B cell (primary cell): Measurements from ENCODE around the gene GLG1. TPM values are rescaled to one million over a fixed set of nuclear protein-coding genes. Genes with fewer than 3 reads are reported as not detected.

ENCODE experiments used
- ATAC-seq: fragments of 200-7000 bp; cut with Tn5 transposase; one replicate; pipeline ENCODE4 v1.10.0; 2021; ENCODE audit warnings: low read depth, mild to moderate bottlenecking, moderate number of reproducible peaks, moderate library complexity
- CTCF ChIA-PET: fragments of 350-600 bp; sonication (Branson Sonifier 250); formaldehyde crosslinking; loops from one replicate; lab custom pipeline; 2021; ENCODE audit warnings: antibody characterized with exemption, inconsistent platforms; lab: Charles Lee
- POLR2A ChIA-PET: fragments of 350-600 bp; sonication (Branson Sonifier 250); formaldehyde crosslinking; loops from one replicate; lab custom pipeline; 2021; ENCODE audit warnings: antibody characterized with exemption; lab: Charles Lee
- DNase-seq: peaks from one replicate; pipeline ENCODE4 v3.0.0; 2013
- H2AFZ ChIP-seq: 2 replicates; pipeline ENCODE4 v1.6.1; 2012; ENCODE audit warnings: mild to moderate bottlenecking, low read depth, low read length; ENCODE audit not compliant: insufficient read depth, poor library complexity, severe bottlenecking
- H3K27ac ChIP-seq, 2 donors: 1 replicate in 1 of 2; 2 replicates in 1 of 2; pipeline ENCODE4 v1.5.1; 2012 to 2013; ENCODE audit warnings: low read length in 2 of 2, mild to moderate bottlenecking in 2 of 2, moderate library complexity in 1 of 2
- H3K27me3 ChIP-seq, 4 experiments: fragments of 200-600 bp in 1 of 4; sonication (generic) in 1 of 4; replicated peaks in 1 of 4; 1 replicate in 2 of 4; 2 replicates in 2 of 4; pipeline versions ENCODE4 v1.6.1 to v1.7.0; 2013 to 2016; ENCODE audit warnings: low read length in 3 of 4, mild to moderate bottlenecking in 2 of 4, mixed read lengths in 1 of 4, moderate library complexity in 1 of 4; ENCODE audit not compliant: insufficient read depth in 4 of 4, control insufficient read depth in 3 of 4; ENCODE audit errors: control extremely low read depth in 1 of 4
- H3K36me3 ChIP-seq, 2 experiments: replicated peaks in 1 of 2; 1 replicate in 1 of 2; 2 replicates in 1 of 2; pipeline versions ENCODE4 v1.6.1 to v1.7.1; 2013; ENCODE audit warnings: low read length in 1 of 2; ENCODE audit not compliant: insufficient read depth in 2 of 2, control insufficient read depth in 1 of 2; ENCODE audit errors: control extremely low read depth in 1 of 2, extremely low read depth in 1 of 2
- H3K4me1 ChIP-seq, 2 donors: fragments of 200-600 bp in 1 of 2; sonication (generic) in 1 of 2; 1 replicate in 1 of 2; 2 replicates in 1 of 2; pipeline versions ENCODE4 v1.5.1 to v1.6.1; 2013 to 2017; ENCODE audit warnings: low read length in 2 of 2; ENCODE audit not compliant: control insufficient read depth in 2 of 2, insufficient read depth in 2 of 2
- H3K4me2 ChIP-seq: replicated peaks from 2 replicates; pipeline ENCODE3; 2012; ENCODE audit warnings: mild to moderate bottlenecking, low read depth, low read length; ENCODE audit not compliant: poor library complexity, severe bottlenecking
- H3K4me3 ChIP-seq, 5 experiments: fragments of 200-600 bp in 1 of 5; sonication (generic) in 1 of 5; 1 replicate in 3 of 5; 2 replicates in 2 of 5; pipeline versions ENCODE4 v1.5.1 to v1.7.0; 2011 to 2016; ENCODE audit warnings: low read length in 4 of 5, mild to moderate bottlenecking in 4 of 5, low read depth in 2 of 5, control low read depth in 1 of 5, moderate library complexity in 1 of 5; ENCODE audit not compliant: insufficient read depth in 1 of 5; ENCODE audit errors: control extremely low read depth in 1 of 5, extremely low read depth in 1 of 5
- H3K79me2 ChIP-seq: fragments of 200-600 bp; sonication (generic); one replicate; pipeline ENCODE4 v1.6.0; 2016; ENCODE audit warnings: low read length; ENCODE audit not compliant: control insufficient read depth, insufficient read depth
- H3K9ac ChIP-seq: fragments of 200-600 bp; sonication (generic); 2 replicates; pipeline ENCODE4 v1.6.1; 2017; ENCODE audit warnings: mild to moderate bottlenecking, low read length, moderate library complexity
- H3K9me3 ChIP-seq, 3 donors: one replicate each; pipeline versions ENCODE4 v1.6.1 to v1.7.1; 2013; ENCODE audit warnings: low read length in 2 of 3; ENCODE audit not compliant: control insufficient read depth in 2 of 3, insufficient read depth in 1 of 3; ENCODE audit errors: control extremely low read depth in 1 of 3
- H4K20me1 ChIP-seq: 2 replicates; pipeline ENCODE4 v1.6.0; 2012; ENCODE audit warnings: mild to moderate bottlenecking, low read length; ENCODE audit not compliant: insufficient read depth, control insufficient read depth, poor library complexity, severe bottlenecking
- H3K27ac Mint-ChIP-seq: one replicate; pipeline ENCODE4 v1.8.0; 2021; ENCODE audit warnings: mixed read lengths
- H3K27me3 Mint-ChIP-seq: one replicate; pipeline ENCODE4 v1.8.0; 2021; ENCODE audit warnings: mixed read lengths
- H3K4me1 Mint-ChIP-seq: one replicate; pipeline ENCODE4 v1.8.0; 2021; ENCODE audit warnings: mixed read lengths
- H3K4me3 Mint-ChIP-seq: one replicate; pipeline ENCODE4 v1.8.0; 2021; ENCODE audit warnings: mixed read lengths
- H3K9me3 Mint-ChIP-seq: one replicate; pipeline ENCODE4 v1.8.0; 2022; ENCODE audit warnings: mixed read lengths; ENCODE audit not compliant: insufficient read depth
- EZH2 ChIP-seq: IDR thresholded peaks from 2 replicates; pipeline ENCODE4 v1.6.1; 2012; ENCODE audit warnings: borderline replicate concordance, low read depth, mild to moderate bottlenecking, moderate library complexity, low read length; ENCODE audit not compliant: insufficient read depth, poor library complexity, severe bottlenecking
- WGBS: methylation state at CpG from one replicate; pipeline ENCODE4 v1.1.5; 2013; ENCODE audit warnings: missing lambda C conversion rate; ENCODE audit not compliant: insufficient coverage; 5-methylcytosine and 5-hydroxymethylcytosine counted together
- intact Hi-C: fragments of 100-400 bp; cut with micrococcal nuclease; formaldehyde crosslinking; loops from one replicate; pipeline ENCODE4 v1.10.0; 2022
- polyA plus RNA-seq: library from polyadenylated mRNA; depleted of rRNA; stranded (reverse); fragments of >200 nt; gene quantifications from 2 replicates; pipeline ENCODE4 v1.2.3, GENCODE V29; 2012
- total RNA-seq, 2 donors: library from RNA; stranded (reverse); fragments of 120-200 nt in 1 of 2; gene quantifications; 1 replicate in 1 of 2; 2 replicates in 1 of 2; pipeline versions ENCODE4 v1.2.3 to v1.2.4, GENCODE V29; 2013 to 2022
- TF ChIP-seq, protein P1 (sequence below): fragments of 200-600 bp; IDR thresholded peaks from one replicate; pipeline ENCODE4 v1.8.0; 2022; ENCODE audit warnings: antibody characterized with exemption, mild to moderate bottlenecking

GLG1 gene
- total and polyA plus RNA-seq, 2 donors (not counting 1 experiment from before 2014, with no cell fraction given) = 28.3 to 114 TPM

DNA sequence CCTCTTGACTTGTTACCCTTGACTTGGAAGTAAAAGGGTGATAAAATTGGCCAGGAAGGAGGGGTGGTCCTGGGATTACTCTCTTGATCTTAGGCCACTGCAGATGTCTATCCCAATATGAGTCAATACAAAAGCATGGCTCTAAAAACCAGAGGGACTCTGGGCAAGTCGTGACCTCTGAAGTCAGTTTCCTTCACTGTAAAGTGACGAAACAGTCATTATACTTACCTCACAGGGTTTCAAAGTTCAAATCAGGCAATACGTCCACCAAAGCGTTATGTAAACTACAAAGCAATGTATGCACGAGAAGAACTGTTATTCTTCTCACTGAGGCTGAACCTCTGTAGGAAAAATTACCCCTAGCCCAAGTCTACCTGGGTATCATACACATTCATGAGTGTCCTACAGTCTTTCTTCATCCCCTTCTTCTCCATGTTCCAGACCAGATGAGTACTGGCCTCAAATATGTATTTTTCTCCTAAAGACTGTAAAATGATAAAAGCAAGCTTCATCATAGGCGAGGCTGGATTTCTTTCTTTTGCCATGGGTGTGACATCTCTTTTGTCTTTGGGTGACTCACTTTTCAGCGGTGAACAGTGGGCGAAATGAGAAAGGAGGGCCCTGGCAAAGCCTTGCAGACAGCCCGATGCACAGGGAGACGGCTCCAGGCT lies 151.2 kb downstream of the GLG1 start:
- Histone ChIP-seq H3K4me2 (no peak overlapping the region), H3K4me3 (no peak overlapping the region), H3K36me3 (peaks cover 11 to 81% of the 10 kb centered on the region in 2 experiments), H3K79me2 (no peaks in the 10 kb centered on the region), H2AFZ (no peak overlapping the region), H3K4me1 (peaks cover 4 to 13% of the 10 kb centered on the region in 2 donors), H3K27ac (no peak overlapping the region), H3K27me3 (no peaks in the 10 kb centered on the region), H3K9ac (no peak overlapping the region), H4K20me1 (no peaks in the 10 kb centered on the region), H3K9me3 (no peaks in the 10 kb centered on the region)
- intact Hi-C loops = no loop called here
- TF ChIP-seq EZH2 = no peak
- TF ChIP-seq, protein P1, sequence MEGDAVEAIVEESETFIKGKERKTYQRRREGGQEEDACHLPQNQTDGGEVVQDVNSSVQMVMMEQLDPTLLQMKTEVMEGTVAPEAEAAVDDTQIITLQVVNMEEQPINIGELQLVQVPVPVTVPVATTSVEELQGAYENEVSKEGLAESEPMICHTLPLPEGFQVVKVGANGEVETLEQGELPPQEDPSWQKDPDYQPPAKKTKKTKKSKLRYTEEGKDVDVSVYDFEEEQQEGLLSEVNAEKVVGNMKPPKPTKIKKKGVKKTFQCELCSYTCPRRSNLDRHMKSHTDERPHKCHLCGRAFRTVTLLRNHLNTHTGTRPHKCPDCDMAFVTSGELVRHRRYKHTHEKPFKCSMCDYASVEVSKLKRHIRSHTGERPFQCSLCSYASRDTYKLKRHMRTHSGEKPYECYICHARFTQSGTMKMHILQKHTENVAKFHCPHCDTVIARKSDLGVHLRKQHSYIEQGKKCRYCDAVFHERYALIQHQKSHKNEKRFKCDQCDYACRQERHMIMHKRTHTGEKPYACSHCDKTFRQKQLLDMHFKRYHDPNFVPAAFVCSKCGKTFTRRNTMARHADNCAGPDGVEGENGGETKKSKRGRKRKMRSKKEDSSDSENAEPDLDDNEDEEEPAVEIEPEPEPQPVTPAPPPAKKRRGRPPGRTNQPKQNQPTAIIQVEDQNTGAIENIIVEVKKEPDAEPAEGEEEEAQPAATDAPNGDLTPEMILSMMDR = no peak
- Mint-ChIP-seq H3K4me1 (peaks cover 21% of the 10 kb centered on the region), H3K27ac (no peak overlapping the region), H3K27me3 (no peaks in the 10 kb centered on the region), H3K4me3 (no peak overlapping the region), H3K9me3 (no peaks in the 10 kb centered on the region)
- CTCF ChIA-PET = no interaction called here
- ATAC-seq (no peak), DNase-seq (no peak)
- 99% methylated on average over 10 of the region's 10 CpGs for WGBS
- POLR2A ChIA-PET = no interaction called here

GRCh38 chr16:74455213-74455612 lies 151.7 kb downstream of the GLG1 start:
- Histone ChIP-seq H3K9me3 (no peaks in the 10 kb centered on the region), H2AFZ (no peak overlapping the region), H3K27ac (no peak overlapping the region), H3K9ac (no peak overlapping the region), H3K36me3 (peaks cover 11 to 79% of the 10 kb centered on the region in 2 experiments), H3K4me2 (no peak overlapping the region), H3K4me1 (peaks cover 4 to 13% of the 10 kb centered on the region in 2 donors), H3K27me3 (no peaks in the 10 kb centered on the region), H3K4me3 (no peak overlapping the region), H3K79me2 (no peaks in the 10 kb centered on the region), H4K20me1 (no peaks in the 10 kb centered on the region)
- 92% methylated on average over 6 of the region's 7 CpGs for WGBS
- CTCF ChIA-PET = interaction anchor here (0.6 kb wide), 1 partner anchor 1181 kb away, joined by 3 read pairs; no protein-coding TSS in a partner anchor
- no peak for TF ChIP-seq EZH2
- TF ChIP-seq, protein P1 = no peak
- intact Hi-C loops = no loop called here
- Mint-ChIP-seq H3K4me3 (no peak overlapping the region), H3K27ac (peak overlapping the region; percentile 41), H3K9me3 (no peaks in the 10 kb centered on the region), H3K4me1 (peaks cover 21% of the 10 kb centered on the region), H3K27me3 (no peaks in the 10 kb centered on the region)
- POLR2A ChIA-PET = no interaction called here
- DNase-seq (no peak), ATAC-seq (no peak)
